A673 (cell line): ENCODE measurements around the gene BCR. TPM values are rescaled to one million over a fixed set of nuclear protein-coding genes. Genes with fewer than 3 reads are reported as not detected.

ENCODE experiments used
- BruUV-seq: library from RNA; stranded (reverse); fragments of 400-500 nt; replicated peaks from 2 replicates; lab custom pipeline; 2021; lab: Mats Ljungman, UMichigan
- CTCF ChIA-PET: fragments of 300-600 bp; sonication (Branson Sonifier 250); formaldehyde crosslinking; loops from one replicate; lab custom pipeline; 2022; ENCODE audit warnings: antibody characterized with exemption; lab: Charles Lee
- POLR2A ChIA-PET: fragments of 300-600 bp; sonication (Branson Sonifier 250); formaldehyde crosslinking; loops from one replicate; lab custom pipeline; 2022; ENCODE audit warnings: antibody characterized with exemption; ENCODE audit not compliant: low non-redundant PET; lab: Charles Lee
- DNase-seq: peaks from one replicate; pipeline ENCODE4 v3.0.0-alpha.2; 2015; ENCODE audit warnings: low spot score
- H3K27ac ChIP-seq: fragments of 200-600 bp; sonication (generic); 2 replicates; pipeline ENCODE4 v1.5.1; 2016; ENCODE audit warnings: mixed run types, low read depth, mild to moderate bottlenecking, mixed read lengths, antibody characterized with exemption, low read length; ENCODE audit not compliant: poor library complexity, severe bottlenecking
- H3K27me3 ChIP-seq: fragments of 200-600 bp; sonication (generic); replicated peaks from 2 replicates; pipeline ENCODE4 v1.6.1; 2017; ENCODE audit warnings: mixed run types, low read depth, mild to moderate bottlenecking, mixed read lengths, antibody characterized with exemption, low read length; ENCODE audit not compliant: insufficient read depth, poor library complexity
- H3K36me3 ChIP-seq: fragments of 200-600 bp; sonication (generic); 2 replicates; pipeline ENCODE4 v1.6.1; 2016; ENCODE audit warnings: mixed run types, mild to moderate bottlenecking, mixed read lengths, antibody characterized with exemption, low read length; ENCODE audit not compliant: insufficient read depth, poor library complexity, severe bottlenecking
- H3K4me1 ChIP-seq: fragments of 200-600 bp; sonication (generic); 2 replicates; pipeline ENCODE4 v1.6.1; 2017; ENCODE audit warnings: mixed run types, mild to moderate bottlenecking, mixed read lengths, antibody characterized with exemption, low read length; ENCODE audit not compliant: insufficient read depth, poor library complexity, severe bottlenecking
- H3K4me3 ChIP-seq: fragments of 200-600 bp; sonication (generic); 2 replicates; pipeline ENCODE4 v1.5.1; 2016; ENCODE audit warnings: low read depth, mixed run types, mild to moderate bottlenecking, mixed read lengths, low read length; ENCODE audit not compliant: poor library complexity, severe bottlenecking
- H3K9me3 ChIP-seq: fragments of 200-600 bp; sonication (generic); 2 replicates; pipeline ENCODE4 v1.6.1; 2016; ENCODE audit warnings: mixed run types, low read depth, mild to moderate bottlenecking, mixed read lengths, antibody characterized with exemption, low read length; ENCODE audit not compliant: poor library complexity, severe bottlenecking
- EZH2 ChIP-seq: fragments of 200-600 bp; sonication (generic); IDR thresholded peaks from 2 replicates; pipeline ENCODE4 v1.6.1; 2017; ENCODE audit warnings: borderline replicate concordance, low read depth, mild to moderate bottlenecking, mixed read lengths, antibody characterized with exemption, low read length; ENCODE audit not compliant: poor library complexity, severe bottlenecking
- intact Hi-C: fragments of 100-400 bp; cut with micrococcal nuclease; formaldehyde crosslinking; loops from one replicate; pipeline ENCODE4 v1.10.0; 2022; ENCODE audit not compliant: unreplicated experiment
- total RNA-seq: library from RNA; stranded (reverse); gene quantifications from 2 replicates; pipeline ENCODE4 v1.2.3, GENCODE V29; 2021
- TF ChIP-seq, protein P1 (sequence below): fragments of 300-800, 200-600 bp; sonication (generic); conservative IDR thresholded peaks from 2 replicates; pipeline ENCODE4 v1.5.1; 2017; ENCODE audit warnings: low read depth, mild to moderate bottlenecking, antibody characterized with exemption, low read length, moderate library complexity, mixed read lengths

The BCR gene
- total RNA-seq, 1 experiment from 2014 or later: 63.1 TPM

GRCh38 chr22:23250785-23251363 is 70.6 kb downstream of the BCR start:
- ChIA-PET POLR2A (no interaction called here), CTCF (no interaction called here)
- no peaks in the 10 kb centered on the region for H3K27me3 ChIP-seq
- no peaks in the 10 kb centered on the region for H3K9me3 ChIP-seq
- no peak overlapping the region for H3K27ac ChIP-seq
- H3K4me1 ChIP-seq: peaks cover 4% of the 10 kb centered on the region
- TF ChIP-seq EZH2: no peak
- TF ChIP-seq, protein P1, sequence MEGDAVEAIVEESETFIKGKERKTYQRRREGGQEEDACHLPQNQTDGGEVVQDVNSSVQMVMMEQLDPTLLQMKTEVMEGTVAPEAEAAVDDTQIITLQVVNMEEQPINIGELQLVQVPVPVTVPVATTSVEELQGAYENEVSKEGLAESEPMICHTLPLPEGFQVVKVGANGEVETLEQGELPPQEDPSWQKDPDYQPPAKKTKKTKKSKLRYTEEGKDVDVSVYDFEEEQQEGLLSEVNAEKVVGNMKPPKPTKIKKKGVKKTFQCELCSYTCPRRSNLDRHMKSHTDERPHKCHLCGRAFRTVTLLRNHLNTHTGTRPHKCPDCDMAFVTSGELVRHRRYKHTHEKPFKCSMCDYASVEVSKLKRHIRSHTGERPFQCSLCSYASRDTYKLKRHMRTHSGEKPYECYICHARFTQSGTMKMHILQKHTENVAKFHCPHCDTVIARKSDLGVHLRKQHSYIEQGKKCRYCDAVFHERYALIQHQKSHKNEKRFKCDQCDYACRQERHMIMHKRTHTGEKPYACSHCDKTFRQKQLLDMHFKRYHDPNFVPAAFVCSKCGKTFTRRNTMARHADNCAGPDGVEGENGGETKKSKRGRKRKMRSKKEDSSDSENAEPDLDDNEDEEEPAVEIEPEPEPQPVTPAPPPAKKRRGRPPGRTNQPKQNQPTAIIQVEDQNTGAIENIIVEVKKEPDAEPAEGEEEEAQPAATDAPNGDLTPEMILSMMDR: no peak
- H3K4me3 ChIP-seq: no peak overlapping the region
- DNase-seq: no peak
- H3K36me3 ChIP-seq: no peaks in the 10 kb centered on the region
- no TSS peak for BruUV-seq
- intact Hi-C loops: no loop called here

- Histone ChIP-seq H3K27me3 (no peaks in the 10 kb centered on the region), H3K36me3 (no peaks in the 10 kb centered on the region), H3K4me1 (peaks cover 4% of the 10 kb centered on the region), H3K4me3 (no peak overlapping the region), H3K27ac (no peak overlapping the region), H3K9me3 (no peaks in the 10 kb centered on the region)
- POLR2A ChIA-PET: interaction anchor here (0.6 kb wide), 1 partner anchor 14 kb away, joined by 4 read pairs; no protein-coding TSS in a partner anchor
- DNase-seq: no peak
- no TSS peak for BruUV-seq
- CTCF ChIA-PET: no interaction called here
- TF ChIP-seq, protein P1: no peak
- no peak for TF ChIP-seq EZH2
- intact Hi-C loops: no loop called here
These were observed 71.3 kb downstream of the BCR start for GRCh38 chr22:23251445-23252093.

DNA sequence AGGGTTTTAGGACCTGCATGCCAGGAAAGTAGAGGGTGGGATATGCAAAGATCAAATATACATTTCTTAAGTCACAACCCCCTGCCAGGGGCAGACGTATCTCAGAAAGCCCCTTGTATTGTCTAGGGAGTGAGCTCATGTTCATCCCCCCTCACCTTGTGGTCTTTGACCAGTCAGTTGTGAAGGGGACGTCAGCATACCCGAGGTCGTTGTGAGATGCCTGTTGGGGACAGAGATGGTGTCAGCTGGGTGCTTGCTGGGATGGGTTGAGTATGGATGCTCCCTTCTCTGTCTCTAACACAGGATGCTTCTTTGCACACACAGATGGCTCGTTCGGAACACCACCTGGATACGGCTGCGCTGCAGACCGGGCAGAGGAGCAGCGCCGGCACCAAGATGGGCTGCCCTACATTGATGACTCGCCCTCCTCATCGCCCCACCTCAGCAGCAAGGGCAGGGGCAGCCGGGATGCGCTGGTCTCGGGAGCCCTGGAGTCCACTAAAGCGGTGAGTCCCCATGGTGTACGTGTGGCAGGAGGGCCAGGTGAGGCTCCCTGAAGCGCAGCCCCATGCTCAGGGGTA is 73.3 kb downstream of the BCR start:
- POLR2A ChIA-PET: no interaction called here
- Histone ChIP-seq H3K27me3 (no peaks in the 10 kb centered on the region), H3K4me1 (no peaks in the 10 kb centered on the region), H3K9me3 (no peaks in the 10 kb centered on the region), H3K27ac (no peak overlapping the region), H3K36me3 (no peaks in the 10 kb centered on the region), H3K4me3 (no peak overlapping the region)
- BruUV-seq: no TSS peak
- TF ChIP-seq, protein P1: no peak
- TF ChIP-seq EZH2: no peak
- intact Hi-C loops: no loop called here
- CTCF ChIA-PET: no interaction called here
- DNase-seq: no peak
